HG02852 (cell line): Measurements from ENCODE around the gene NCMAP.
"Not testable (repeated sequence)": the region's sequence is repeated elsewhere in the genome, so short reads cannot be mapped to it uniquely, and the experiment has no call there.

Source experiments
- ATAC-seq: cut with Tn5 transposase; IDR thresholded peaks from one replicate; pipeline ENCODE4 v1.9.1; 2021; ENCODE audit warnings: mild to moderate bottlenecking, moderate library complexity; ENCODE audit not compliant: unreplicated experiment

The NCMAP gene

DNA sequence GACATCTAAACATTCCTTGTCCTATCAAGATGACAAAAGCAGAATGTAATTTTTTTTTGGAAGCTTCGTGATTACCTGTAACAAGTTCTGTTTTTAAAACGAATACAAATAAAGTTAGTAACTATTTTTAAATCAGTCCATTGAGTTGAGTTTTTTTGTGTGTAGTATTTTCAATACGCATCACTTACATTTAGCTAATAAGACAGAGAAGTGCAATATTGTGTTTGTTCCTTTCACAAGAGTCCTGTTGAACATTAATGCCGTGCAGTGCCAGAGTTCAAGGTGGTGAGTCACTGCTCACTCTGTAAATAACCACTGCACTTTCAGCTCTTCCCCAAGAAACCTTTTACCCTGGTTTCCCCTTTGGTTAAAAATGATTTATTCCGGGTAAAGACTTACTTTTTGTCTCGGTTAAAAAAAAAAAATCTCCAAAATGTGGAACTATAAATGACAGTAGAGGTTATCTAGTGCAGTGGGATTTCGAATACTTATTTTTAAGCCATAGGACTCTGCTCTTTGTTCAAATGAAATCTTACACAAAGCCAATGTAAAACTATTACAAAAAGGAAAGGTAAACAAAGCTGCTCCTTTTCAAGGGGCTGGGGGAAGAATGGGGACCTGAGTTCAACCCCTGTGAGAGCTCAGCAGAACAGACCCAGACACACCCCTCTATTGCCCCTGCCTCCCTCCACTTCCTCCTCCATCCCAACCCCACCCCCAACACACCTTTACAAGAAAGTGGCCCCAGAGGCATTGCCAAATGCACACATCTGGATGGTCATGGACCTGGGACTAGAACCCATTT lies 14.8 kb upstream of the NCMAP start:
- ATAC-seq, result no peak

DNA sequence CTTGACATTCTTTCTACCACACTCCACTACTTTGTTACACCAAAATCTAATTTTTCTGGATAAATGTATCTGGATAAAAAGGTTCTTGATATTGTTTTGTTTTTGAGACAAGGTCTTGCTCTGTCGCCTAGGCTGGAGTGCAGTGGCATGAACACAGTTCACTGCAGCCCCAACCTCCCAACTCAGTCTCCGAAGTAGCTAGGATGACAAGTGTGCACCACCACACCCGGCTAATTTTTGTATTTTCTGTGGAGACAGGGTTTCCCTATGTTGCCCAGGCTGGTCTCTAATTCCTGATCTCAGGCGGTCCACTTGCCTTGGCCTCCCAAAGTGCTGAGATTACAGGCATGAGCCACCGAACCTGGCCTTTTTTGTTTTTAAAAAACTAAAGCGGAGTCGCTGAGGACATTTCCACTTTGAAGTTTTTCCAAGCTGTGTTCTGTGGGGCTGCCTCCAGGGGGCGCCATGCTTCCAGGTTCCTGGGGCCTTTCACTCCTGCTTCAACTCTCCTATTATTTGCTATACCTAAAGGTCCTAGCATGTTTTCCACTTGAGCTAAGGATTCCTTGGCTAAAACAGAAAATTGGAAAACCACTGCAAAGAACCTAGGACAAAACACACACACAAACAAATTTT lies 14.1 kb upstream of the NCMAP start:
- no peak for ATAC-seq

DNA sequence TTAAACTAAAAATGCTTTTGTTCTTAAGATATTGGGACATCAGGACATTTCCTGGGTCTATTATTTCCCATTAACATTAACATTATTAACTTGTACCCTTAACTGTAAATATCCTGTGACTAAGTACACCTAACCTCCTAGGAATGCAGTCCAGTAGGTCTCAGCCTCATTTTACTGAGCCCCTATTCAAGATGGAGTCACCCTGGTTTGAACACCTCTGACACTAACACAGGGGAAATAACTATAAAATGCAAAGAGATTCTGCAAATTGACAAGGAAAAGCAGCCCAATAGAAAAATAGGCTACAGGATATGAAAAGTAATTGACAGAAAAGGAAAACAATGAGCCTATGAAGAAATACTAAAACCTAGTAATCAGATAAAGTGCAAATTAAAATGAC lies 11.6 kb upstream of the NCMAP start:
- ATAC-seq, result no peak

DNA sequence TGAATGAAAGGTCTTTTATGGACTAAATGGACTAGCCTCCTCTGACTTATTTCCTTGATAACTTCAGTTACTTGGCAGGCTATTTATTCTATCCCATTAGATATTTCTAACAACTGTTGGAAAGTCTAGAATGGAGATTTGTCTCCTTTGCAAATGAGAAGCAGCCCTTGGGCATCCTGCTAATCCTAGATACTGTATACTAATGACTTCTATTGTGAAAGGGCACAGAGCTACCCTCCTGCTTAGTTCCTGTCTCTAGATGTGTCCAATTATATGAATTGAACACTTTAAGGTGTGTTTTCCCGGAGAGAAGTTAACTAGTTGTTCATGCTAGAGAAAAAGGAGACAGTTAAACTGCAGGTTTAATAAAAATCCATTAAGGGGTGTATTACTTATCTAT lies 10.2 kb upstream of the NCMAP start:
- no peak for ATAC-seq

DNA sequence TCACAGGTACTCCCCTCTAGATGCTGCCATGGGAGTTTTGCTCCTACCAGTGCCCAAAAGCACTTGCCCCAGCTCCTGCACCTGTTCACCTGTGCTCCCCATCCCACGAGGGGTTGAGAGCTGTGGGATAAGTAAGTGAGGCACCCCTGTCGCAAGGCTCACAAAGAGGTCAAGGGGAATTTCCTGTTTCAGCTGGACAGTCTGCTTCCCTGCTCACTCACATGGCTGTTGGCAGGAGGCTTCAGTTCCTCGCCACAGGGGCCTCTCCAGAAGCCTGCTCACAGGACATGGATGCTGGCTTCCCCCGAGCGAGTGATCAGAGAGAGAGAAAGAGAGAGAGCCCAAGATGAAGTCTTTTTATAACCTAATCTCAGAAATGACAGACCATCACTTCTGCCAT lies 8.7 kb upstream of the NCMAP start:
- ATAC-seq, result no peak

DNA sequence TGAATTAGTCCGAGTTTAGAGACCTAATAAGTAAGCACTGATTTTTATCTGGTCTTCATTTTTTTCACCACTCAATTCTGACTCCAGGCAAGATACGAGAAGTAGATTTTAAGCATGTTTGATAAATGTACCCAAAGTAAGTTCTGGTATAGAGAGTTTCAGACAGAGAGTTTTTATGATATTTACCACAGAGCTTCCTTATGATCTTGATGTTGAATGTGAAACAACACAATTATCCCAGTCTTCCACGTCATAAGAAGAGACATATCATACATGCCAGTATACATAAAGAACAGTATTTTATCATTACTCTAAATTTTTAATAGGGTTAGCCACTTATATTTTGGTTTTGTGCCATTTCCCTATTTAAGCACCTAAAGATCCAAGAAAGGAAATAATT lies 7.8 kb upstream of the NCMAP start:
- ATAC-seq, result no peak

DNA sequence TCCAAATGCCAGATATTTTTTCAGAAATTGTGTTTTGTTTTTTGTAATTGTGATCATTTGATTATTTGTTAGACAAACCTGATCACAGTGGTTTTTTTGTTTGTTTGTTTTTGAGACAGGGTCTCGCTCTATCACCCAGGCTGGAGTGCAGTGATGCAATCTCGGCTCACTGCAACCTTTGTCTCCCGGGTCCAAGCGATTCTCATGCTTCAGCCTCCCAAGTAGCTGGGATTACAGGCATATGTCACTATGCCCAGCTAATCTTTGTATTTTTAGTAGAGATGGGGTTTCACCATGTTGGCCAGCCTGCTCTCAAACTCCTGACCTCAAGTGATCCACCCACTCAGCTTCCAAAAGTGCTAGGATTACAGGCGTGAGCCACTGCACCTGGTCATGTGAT lies 6.7 kb upstream of the NCMAP start:
- not testable (repeated sequence) for ATAC-seq

DNA sequence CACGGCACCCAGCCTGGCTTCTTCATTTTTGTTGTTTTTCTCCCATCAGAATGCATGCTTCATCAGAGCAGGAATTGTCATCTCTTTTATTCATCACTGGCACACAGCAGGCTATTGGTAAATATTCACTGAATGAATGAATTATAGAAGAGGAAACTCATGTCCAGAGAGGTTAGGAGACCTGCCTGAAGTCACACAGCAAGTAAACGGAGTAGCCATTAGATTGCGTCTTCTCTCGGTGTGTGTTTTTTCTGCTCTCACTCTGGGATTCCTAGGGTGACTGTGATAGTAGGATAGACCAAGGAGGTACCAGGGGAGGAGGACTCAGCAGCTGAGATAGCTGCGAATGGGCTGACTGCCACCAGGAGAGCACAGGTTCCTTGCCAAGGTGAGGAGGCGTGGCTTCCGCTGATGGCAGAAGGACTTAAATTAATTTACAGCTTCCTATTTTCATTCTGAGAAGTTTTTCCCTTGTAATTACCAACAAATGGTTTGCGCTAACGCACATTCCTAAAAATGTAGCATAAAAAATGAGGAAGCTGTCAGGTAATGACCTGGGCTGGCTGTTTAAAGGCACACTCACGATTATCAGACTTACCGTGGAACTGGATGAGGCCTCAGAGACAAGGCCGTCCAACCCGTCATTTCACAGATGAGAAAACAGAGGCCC lies 4.5 kb upstream of the NCMAP start:
- ATAC-seq, result no peak

DNA sequence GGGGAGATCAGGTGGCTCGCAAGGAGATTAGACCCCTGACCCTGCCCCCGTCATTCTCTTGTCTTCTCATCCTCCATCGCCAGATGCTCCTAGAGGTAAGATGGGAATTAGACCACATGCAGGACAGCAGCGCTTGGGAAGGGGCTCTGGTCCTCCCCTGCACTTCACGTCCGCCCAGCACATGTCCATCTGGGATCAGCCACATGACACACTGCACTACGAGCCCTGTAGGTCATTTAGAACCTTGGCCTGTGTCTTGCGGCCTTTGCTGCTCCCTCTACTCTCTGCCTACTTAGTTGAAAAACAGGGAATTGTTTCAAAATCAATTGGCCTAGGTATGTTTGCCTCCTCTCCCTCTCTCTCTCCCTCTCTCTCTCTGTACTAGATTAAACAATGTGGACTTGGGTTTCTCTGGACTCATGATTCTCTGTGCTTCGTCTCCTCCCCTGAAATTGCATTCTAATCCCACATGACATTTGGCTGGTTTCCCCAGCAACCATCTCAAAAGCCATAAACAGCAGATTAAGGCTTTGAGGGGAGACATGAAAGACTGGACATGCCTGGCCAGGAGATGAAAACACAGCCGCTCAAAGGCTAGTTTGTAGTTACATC lies 3.8 kb upstream of the NCMAP start:
- ATAC-seq, result no peak

DNA sequence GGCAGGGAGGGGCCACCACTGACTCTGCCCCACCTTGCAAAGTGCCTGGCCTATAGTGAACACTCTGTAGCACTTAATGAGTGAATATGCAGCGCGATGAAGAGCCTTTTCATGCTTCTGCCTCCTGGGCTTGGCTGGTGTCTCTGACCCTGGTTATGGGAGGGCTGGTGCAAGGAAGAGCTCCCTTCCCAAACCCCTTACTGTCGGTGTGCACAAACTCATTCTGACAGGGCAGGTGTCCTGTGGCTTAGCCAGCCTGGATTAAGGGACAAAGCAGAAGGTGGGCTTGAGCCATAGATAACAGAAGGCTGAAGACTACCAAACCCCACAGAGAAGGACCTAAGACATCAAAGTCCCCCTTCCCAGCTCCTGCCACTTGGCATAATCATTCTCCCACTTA lies 2.0 kb upstream of the NCMAP start:
- no peak for ATAC-seq

DNA sequence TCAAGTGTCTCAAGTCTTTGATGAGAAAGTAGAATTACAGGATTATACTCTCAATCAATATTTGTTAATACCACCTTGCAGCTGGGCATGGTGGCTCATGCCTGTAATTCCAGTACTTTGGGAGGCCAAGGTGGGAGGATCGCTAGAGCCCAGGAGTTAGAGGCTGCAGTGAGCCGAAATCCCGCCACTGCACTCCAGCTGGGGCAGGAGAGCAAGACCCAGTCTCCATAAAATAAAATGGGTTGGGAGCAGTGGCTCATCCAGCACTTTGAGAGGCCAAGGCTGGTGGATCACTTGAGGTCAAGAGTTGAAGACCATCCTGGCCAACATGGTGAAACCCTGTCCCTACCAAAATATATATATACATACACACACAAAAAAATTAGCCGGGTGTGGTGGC lies 1.2 kb upstream of the NCMAP start:
- ATAC-seq, result no peak

DNA sequence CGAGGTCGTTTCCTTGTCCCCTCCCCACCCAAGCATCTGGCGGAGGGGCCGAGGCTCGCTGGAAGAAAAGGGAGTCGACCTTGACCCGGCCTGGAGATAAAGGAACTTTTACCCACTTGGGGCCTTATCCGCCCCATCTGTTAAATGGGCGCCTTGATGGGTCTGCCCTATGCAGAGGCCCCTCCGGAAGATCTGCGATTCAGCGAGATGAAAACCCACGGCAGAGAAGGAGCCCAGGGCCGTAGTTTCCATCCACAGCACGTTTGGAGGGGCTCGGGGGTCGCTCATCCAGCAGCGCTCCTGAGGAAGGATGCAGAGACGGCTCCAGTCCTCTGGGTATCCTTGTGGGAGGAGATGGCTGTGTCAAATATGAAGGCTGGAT lies 518 bp downstream of the NCMAP start:
- ATAC-seq, result no peak

DNA sequence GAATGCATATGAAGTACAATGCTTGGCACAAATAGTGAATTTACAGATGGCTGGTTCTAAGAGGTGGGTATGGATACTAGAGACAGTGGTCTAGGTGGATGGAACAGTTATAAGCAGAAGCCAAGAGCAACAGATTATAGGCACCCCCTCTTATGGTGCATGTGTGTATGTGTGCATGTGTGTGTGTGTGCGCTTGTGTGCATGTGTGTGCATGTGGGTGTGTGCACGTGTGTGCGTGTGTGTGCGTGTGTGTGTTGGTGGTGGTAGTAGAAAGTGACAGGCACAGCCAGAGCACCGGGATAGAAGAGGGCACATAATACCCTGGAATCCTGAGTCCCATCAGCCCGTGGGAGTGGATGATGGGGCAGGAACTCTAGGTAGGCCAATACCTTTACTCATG lies 1.3 kb downstream of the NCMAP start:
- no peak for ATAC-seq

DNA sequence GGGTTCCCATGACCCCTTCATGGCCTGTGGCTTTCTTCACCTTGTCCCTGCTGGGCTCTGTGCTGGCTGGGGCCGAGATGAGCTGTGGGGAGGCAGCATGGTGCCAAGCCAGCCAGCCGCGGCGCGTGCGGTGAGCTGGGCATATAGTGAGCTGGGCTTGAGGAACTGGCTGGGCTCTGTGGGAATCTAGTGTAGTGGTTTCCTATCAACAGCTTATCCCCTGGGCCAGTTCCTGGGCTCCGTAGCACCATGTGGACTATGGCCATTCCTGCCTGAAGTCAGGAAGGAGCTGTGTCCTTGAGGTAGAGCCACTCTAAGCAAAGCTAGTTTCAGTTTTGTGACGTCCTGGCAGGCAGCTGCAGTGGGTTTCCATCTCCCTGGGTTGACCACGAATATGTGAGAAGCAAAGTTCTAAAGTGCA lies 1.8 kb downstream of the NCMAP start:
- no peak for ATAC-seq

DNA sequence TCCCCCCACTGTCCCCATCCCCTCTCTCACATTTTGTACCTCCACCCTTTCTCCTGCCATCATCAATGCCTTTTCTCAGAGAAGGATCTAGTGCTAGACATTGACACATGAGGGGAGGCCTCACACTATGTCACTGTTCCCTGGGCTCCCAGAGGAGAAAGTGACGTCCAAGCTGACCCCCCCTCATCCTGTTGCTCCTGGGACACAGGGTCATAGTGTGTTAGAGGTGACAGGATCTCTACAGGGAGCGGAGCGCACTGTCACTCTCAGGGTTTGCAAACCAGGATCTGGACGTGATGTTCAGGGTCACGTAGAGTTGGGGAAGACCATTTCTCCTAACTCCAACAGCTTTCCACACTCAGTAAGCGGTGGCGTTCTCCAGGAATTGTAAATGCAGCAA lies 2.6 kb downstream of the NCMAP start:
- no peak for ATAC-seq

DNA sequence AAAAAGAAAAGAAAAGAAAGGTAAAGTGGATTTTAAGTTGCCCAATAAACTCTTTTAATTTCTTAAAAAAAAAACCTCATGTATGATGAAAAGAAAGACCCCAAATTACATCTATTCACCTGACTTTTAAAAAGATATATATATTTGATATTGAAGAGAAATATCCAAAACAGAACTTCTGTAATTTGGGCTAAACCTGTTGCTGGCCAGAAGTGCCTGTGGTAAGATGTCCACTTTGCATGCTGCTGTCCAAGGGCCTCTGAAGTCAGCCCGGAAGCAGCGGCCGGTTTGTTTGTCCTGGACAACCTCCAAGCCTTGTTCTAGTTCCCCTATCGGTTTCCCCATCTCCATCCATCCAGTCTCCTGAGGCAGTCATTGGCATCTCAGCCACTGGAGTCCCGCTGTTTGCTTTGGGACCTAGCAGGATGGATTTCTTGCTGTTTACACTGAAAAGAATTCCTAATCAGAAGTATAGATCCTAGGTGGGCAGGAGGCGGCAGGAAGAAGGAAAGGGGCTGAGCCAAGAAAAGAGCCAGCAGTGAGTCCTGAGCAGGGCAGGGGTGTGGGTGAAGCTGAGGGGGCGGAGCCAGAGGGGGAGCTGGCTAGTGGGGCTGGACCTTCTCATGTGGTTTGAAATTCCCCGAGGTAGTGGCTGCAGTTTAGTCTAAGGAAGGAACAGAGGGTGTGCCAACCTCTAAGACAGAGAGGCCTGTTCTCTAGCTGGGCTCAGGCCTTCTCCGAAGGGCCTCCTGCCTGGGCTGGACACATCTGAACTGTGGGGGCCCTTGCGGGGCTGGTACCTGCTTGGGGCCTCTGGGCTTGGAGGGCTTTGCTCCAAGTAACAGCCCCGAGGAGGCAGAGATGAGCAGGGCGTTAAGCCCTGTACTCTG lies 3.3 kb downstream of the NCMAP start:
- no peak for ATAC-seq

DNA sequence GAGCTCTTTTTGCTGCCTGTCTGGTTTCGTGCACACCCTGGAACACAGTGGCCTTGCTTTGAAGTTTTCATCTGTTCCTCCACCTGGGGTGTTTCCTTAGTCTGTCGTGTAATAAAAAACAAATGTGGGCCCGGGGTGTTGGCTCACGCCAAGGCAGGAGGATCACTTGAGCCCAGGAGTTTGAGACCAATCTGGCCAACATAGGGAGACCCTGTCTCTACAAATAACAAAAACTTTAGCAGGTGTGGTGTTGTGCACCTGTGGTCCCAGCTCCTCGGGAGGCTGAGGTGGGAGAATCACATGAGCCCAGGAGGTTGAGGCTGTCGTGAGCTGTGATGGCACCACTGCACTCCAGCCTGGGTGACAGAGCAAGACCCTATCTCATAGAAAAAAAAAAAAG lies 4.5 kb downstream of the NCMAP start:
- ATAC-seq, result no peak

DNA sequence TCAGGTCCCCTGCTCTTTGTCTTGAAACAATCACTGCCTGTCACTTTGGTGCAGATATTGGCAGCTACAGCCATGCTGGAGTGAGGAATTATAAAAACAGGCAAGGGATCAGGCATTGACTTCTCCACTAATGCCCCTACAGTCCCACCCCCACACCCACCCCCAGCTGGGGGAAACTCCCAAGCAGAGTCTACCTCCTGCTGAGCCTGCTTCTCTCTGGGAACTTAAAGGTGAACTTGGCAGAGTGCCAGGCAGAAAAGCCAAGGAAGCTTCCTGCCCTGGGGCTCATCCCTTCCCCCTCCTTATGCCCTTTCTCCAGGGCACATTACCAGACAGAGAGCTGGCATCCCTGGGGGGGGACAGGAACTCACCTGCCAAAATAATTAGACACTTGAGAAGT lies 6.7 kb downstream of the NCMAP start:
- no peak for ATAC-seq

DNA sequence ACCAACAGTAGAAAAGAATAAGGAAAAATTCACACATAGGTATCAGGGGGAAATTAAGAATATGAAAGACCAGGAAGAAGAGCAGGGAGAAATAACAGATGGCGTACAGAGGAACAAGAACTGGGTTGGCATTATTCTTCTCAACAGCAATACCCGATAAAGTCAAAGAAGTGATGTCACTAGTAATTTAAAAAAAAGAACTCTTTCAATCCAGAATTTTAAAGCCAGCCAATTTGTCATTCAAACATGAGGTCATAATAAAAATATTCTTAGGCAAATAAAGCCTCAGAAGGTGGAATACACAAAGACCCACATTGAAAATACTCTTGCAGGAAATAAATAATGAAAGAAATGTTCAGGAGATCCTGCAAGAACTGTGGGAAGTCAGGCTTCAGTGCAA lies 8.8 kb downstream of the NCMAP start:
- ATAC-seq, result no peak

DNA sequence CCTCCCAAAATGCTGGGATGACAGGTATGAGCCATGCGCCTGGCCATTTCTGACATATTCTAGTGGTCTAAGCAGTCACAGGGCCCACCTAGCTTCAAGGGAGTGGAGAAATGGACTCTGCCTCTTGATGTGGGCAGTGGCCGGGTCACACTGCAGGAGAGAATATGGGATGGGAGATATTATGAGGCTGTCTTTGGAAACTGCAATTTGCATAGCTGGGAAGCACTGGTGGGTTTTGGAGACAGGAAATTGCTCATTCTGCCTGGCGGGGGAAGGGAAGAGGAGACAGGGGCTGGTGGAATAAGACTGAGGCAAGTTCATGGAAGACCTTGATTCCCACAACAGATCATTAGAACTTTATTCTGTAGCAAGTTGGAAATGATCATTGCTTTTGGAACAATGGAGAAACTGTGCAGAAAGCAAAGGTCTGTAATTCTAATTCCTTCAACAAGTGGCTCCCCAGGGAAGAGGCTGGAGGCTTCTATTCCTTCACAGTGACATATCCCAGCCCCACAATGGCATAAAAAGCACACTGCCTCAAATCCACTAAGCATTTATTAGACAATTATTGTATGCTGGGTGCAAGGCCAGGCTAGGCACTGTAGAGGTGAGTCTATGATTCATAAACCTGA lies 10.5 kb downstream of the NCMAP start:
- ATAC-seq, result no peak
